Brain microvascular endothelial cell (primary cell): Measurements from ENCODE around the gene FRAS1.

Source experiments
- DNase-seq: peaks from one replicate; pipeline ENCODE4 v3.0.0-alpha.2; 2020
- H3K27ac ChIP-seq: fragments of 250-450 bp; sonication (Bioruptor Pico); 2 replicates; pipeline ENCODE4 v1.5.1; 2020; ENCODE audit warnings: mild to moderate bottlenecking, moderate library complexity
- H3K27me3 ChIP-seq: fragments of 250-450 bp; sonication (Bioruptor Pico); replicated peaks from 2 replicates; pipeline ENCODE4 v1.5.1; 2020; ENCODE audit warnings: mild to moderate bottlenecking
- H3K36me3 ChIP-seq: fragments of 250-450 bp; sonication (Bioruptor Pico); replicated peaks from 2 replicates; pipeline ENCODE4 v1.5.1; 2020; ENCODE audit warnings: mild to moderate bottlenecking
- H3K4me3 ChIP-seq: 2 replicates; pipeline ENCODE4 v1.5.1; 2011; ENCODE audit warnings: low read depth, mild to moderate bottlenecking, control low read depth, low read length, moderate library complexity
- CTCF ChIP-seq: IDR thresholded peaks from 2 replicates; pipeline ENCODE4 v1.5.1; 2011; ENCODE audit warnings: low read depth, mild to moderate bottlenecking, moderate library complexity, low read length, control low read depth, inconsistent platforms; ENCODE audit errors: missing control alignments
- in situ Hi-C: cut with HindIII; loops from 2 replicates; pipeline ENCODE4 v1.10.0; 2017; ENCODE audit warnings: low sequenced_read_pairs, low pct_ligation_motif_present

Gene FRAS1

GRCh38 chr4:78343682-78344081, 286.6 kb downstream of the FRAS1 start:
- in situ Hi-C loops: no loop called here
- no peaks in the 10 kb centered on the region for H3K27me3 ChIP-seq
- no peak for TF ChIP-seq CTCF
- no peaks in the 10 kb centered on the region for H3K36me3 ChIP-seq
- no peak for DNase-seq
- H3K27ac ChIP-seq: no peak overlapping the region
- no peak overlapping the region for H3K4me3 ChIP-seq

- no peak overlapping the region for H3K27ac ChIP-seq
- no peaks in the 10 kb centered on the region for H3K27me3 ChIP-seq
- H3K4me3 ChIP-seq: no peak overlapping the region
- H3K36me3 ChIP-seq: no peaks in the 10 kb centered on the region
- in situ Hi-C loops: no loop called here
- no peak for DNase-seq
- TF ChIP-seq CTCF: no peak
Observed at GRCh38 chr4:78345237-78345636, 288.1 kb downstream of the FRAS1 start.

DNA sequence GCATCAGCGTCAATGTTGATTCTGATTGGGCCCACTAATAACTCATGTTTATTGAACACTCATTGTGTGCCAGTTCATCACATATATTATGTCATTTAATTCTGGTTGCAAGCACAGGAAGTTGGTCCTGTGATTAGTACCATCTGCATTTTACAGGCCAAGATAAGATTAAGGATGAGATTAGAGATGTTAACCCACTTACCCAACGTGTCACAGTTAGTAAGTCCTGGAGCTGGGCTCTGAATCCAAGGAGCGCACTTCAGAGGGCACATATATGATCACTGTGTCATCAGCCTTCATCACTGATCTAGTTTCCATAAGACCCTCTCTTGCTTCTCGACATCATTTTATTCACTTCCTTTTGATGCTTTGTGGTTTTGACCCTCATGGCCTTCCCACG, 289.1 kb downstream of the FRAS1 start:
- no peak for DNase-seq
- no peaks in the 10 kb centered on the region for H3K27me3 ChIP-seq
- no peak overlapping the region for H3K4me3 ChIP-seq
- no peaks in the 10 kb centered on the region for H3K36me3 ChIP-seq
- H3K27ac ChIP-seq: no peak overlapping the region
- no peak for TF ChIP-seq CTCF
- in situ Hi-C loops: no loop called here

- no peak for DNase-seq
- Histone ChIP-seq H3K4me3 (no peak overlapping the region), H3K36me3 (no peaks in the 10 kb centered on the region), H3K27me3 (no peaks in the 10 kb centered on the region), H3K27ac (no peak overlapping the region)
- no peak for TF ChIP-seq CTCF
- in situ Hi-C loops: no loop called here
Observed at GRCh38 chr4:78347527-78347926, 290.4 kb downstream of the FRAS1 start.

- in situ Hi-C loops: no loop called here
- Histone ChIP-seq H3K27ac (no peak overlapping the region), H3K36me3 (no peaks in the 10 kb centered on the region), H3K4me3 (no peak overlapping the region), H3K27me3 (no peaks in the 10 kb centered on the region)
- TF ChIP-seq CTCF: no peak
- DNase-seq: no peak
Observed at GRCh38 chr4:78353921-78354320, 296.8 kb downstream of the FRAS1 start.

DNA sequence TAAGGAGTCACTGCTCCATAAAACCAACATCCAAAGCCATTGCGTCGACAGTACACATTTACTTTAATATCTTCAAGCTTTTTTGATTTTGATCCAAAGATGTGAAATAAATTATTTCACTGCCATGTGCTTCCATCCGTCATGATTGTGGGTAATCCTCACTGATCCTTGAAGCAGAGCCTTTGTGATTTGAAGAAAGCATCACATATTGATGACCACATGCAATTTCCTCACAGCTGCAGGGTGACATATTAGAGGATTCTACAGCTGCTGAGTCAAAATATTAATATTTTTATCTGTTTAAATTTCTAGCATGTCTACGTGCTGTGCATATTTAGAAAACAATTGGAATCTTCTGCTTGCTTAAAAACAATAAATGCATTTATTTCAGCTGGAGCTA, 297.7 kb downstream of the FRAS1 start:
- Histone ChIP-seq H3K27ac (no peak overlapping the region), H3K4me3 (no peak overlapping the region), H3K36me3 (no peaks in the 10 kb centered on the region), H3K27me3 (no peaks in the 10 kb centered on the region)
- in situ Hi-C loops: no loop called here
- DNase-seq: no peak
- no peak for TF ChIP-seq CTCF
